Pons (tissue), 1 donor: ENCODE data around the gene RMI2.

Experiments
- DNase-seq: peaks from one replicate; pipeline ENCODE4 v3.0.0-alpha.2; 2016; ENCODE audit warnings: low spot score

Gene RMI2

GRCh38 chr16:11309895-11310633 lies 35.2 kb upstream of the RMI2 start:
- no peak for DNase-seq

GRCh38 chr16:11310634-11310977 lies 34.7 kb upstream of the RMI2 start:
- DNase-seq = no peak

GRCh38 chr16:11310997-11311561 lies 34.2 kb upstream of the RMI2 start:
- no peak for DNase-seq

- DNase-seq = no peak
These were observed 32.4 kb upstream of the RMI2 start for GRCh38 chr16:11312718-11313492.

GRCh38 chr16:11313493-11314308 lies 31.6 kb upstream of the RMI2 start:
- DNase-seq = no peak

- no peak for DNase-seq
These were observed 30.9 kb upstream of the RMI2 start for GRCh38 chr16:11314309-11314894.

- DNase-seq = no peak
These were observed 29.7 kb upstream of the RMI2 start for GRCh38 chr16:11315510-11315909.

GRCh38 chr16:11316331-11317015 lies 28.8 kb upstream of the RMI2 start:
- DNase-seq = no peak

- no peak for DNase-seq
These were observed 26.4 kb upstream of the RMI2 start for GRCh38 chr16:11318817-11319216.

- no peak for DNase-seq
These were observed 25.6 kb upstream of the RMI2 start for GRCh38 chr16:11319529-11320146.

GRCh38 chr16:11320170-11320569 lies 25.1 kb upstream of the RMI2 start:
- DNase-seq = no peak

- DNase-seq = no peak
These were observed 23.6 kb upstream of the RMI2 start for GRCh38 chr16:11321662-11322061.

- DNase-seq = no peak
These were observed 22.4 kb upstream of the RMI2 start for GRCh38 chr16:11322823-11323222.

- DNase-seq = no peak
These were observed 21.5 kb upstream of the RMI2 start for GRCh38 chr16:11323551-11324336.

- DNase-seq = no peak
These were observed 19.7 kb upstream of the RMI2 start for GRCh38 chr16:11325404-11326083.

- DNase-seq = no peak
These were observed 19.0 kb upstream of the RMI2 start for GRCh38 chr16:11326084-11326736.

GRCh38 chr16:11326737-11327276 lies 18.5 kb upstream of the RMI2 start:
- no peak for DNase-seq

GRCh38 chr16:11327277-11328171 lies 17.7 kb upstream of the RMI2 start:
- no peak for DNase-seq
